Astrocyte (in vitro differentiated cells and primary cell): ENCODE measurements around the gene CFAP70. TPM values are rescaled to one million over a fixed set of nuclear protein-coding genes. Genes with fewer than 3 reads are reported as not detected.

Experiments used
- DNase-seq: peaks from one replicate; pipeline ENCODE4 v3.0.0-alpha.2; 2010; ENCODE audit warnings: low read depth
- FAIRE-seq: peaks from 2 replicates; lab custom pipeline; 2011; peaks lifted over from hg19 to GRCh38; lab: Jason Lieb, UNC
- H2AFZ ChIP-seq: 2 replicates; pipeline ENCODE4 v1.6.0; 2012; ENCODE audit warnings: low read depth, low read length, inconsistent platforms
- H3K27ac ChIP-seq: 2 replicates; pipeline ENCODE4 v1.5.1; 2011; ENCODE audit warnings: low read depth, low read length, inconsistent platforms
- H3K27me3 ChIP-seq: 2 replicates; pipeline ENCODE4 v1.6.0; 2011; ENCODE audit warnings: low read length, inconsistent platforms; ENCODE audit not compliant: insufficient read depth
- H3K36me3 ChIP-seq: 2 replicates; pipeline ENCODE4 v1.5.1; 2011; ENCODE audit warnings: low read length, inconsistent platforms; ENCODE audit not compliant: insufficient read depth
- H3K4me1 ChIP-seq: 2 replicates; pipeline ENCODE4 v1.5.1; 2011; ENCODE audit warnings: low read length, inconsistent platforms; ENCODE audit not compliant: insufficient read depth
- H3K4me2 ChIP-seq: 2 replicates; pipeline ENCODE4 v1.6.0; 2012; ENCODE audit warnings: low read length, inconsistent platforms
- H3K4me3 ChIP-seq: 2 replicates; pipeline ENCODE4 v1.5.1; 2011; ENCODE audit warnings: low read depth, mild to moderate bottlenecking, low read length, inconsistent platforms; ENCODE audit not compliant: insufficient read depth
- H3K79me2 ChIP-seq: 2 replicates; pipeline ENCODE4 v1.6.0; 2012; ENCODE audit warnings: mild to moderate bottlenecking, low read length, inconsistent platforms; ENCODE audit not compliant: insufficient read depth
- H3K9ac ChIP-seq: 2 replicates; pipeline ENCODE4 v1.6.0; 2012; ENCODE audit warnings: mild to moderate bottlenecking, low read length, inconsistent platforms
- H3K9me3 ChIP-seq: 2 replicates; pipeline ENCODE4 v1.5.1; 2012; ENCODE audit warnings: low read depth, mild to moderate bottlenecking, low read length, inconsistent platforms; ENCODE audit not compliant: insufficient read depth
- H4K20me1 ChIP-seq: 2 replicates; pipeline ENCODE4 v1.6.0; 2012; ENCODE audit warnings: low read length, inconsistent platforms; ENCODE audit not compliant: insufficient read depth
- H3K27ac Mint-ChIP-seq: one replicate; pipeline ENCODE4 v1.8.0; 2021; ENCODE audit warnings: mild to moderate bottlenecking, mixed read lengths; ENCODE audit not compliant: unreplicated experiment
- H3K27me3 Mint-ChIP-seq: one replicate; pipeline ENCODE4 v1.8.0; 2021; ENCODE audit warnings: low read depth, mixed read lengths; ENCODE audit not compliant: unreplicated experiment
- H3K36me3 Mint-ChIP-seq: one replicate; pipeline ENCODE4 v1.8.0; 2021; ENCODE audit warnings: low read depth, mixed read lengths; ENCODE audit not compliant: unreplicated experiment
- H3K4me1 Mint-ChIP-seq: one replicate; pipeline ENCODE4 v1.8.0; 2021; ENCODE audit warnings: low read depth, mixed read lengths; ENCODE audit not compliant: unreplicated experiment
- H3K4me3 Mint-ChIP-seq: one replicate; pipeline ENCODE4 v1.8.0; 2021; ENCODE audit warnings: mild to moderate bottlenecking, moderate library complexity, mixed read lengths; ENCODE audit not compliant: unreplicated experiment
- H3K9me3 Mint-ChIP-seq: one replicate; pipeline ENCODE4 v1.8.0; 2021; ENCODE audit warnings: mild to moderate bottlenecking, mixed read lengths; ENCODE audit not compliant: unreplicated experiment
- CTCF ChIP-seq: IDR thresholded peaks from 2 replicates; pipeline ENCODE4 v1.5.1; 2011; ENCODE audit warnings: low read depth, mild to moderate bottlenecking, inconsistent platforms, low read length, moderate library complexity; ENCODE audit not compliant: insufficient read depth
- EZH2 ChIP-seq: IDR thresholded peaks from 2 replicates; pipeline ENCODE4 v1.6.1; 2012; ENCODE audit warnings: mild to moderate bottlenecking, low read length, inconsistent platforms; ENCODE audit not compliant: insufficient read depth
- total RNA-seq: library from RNA; stranded (reverse); gene quantifications from 2 replicates; pipeline ENCODE4 v1.2.1, GENCODE V29; 2021

The CFAP70 gene
- total RNA-seq, 1 donor from 2014 or later = 1.3 TPM

GRCh38 chr10:73405556-73405955 lies 46.9 kb upstream of the CFAP70 start:
- TF ChIP-seq CTCF = no peak
- TF ChIP-seq EZH2 = no peak
- Mint-ChIP-seq H3K4me3 (no peak overlapping the region), H3K9me3 (no peaks in the 10 kb centered on the region), H3K27ac (no peak overlapping the region), H3K36me3 (peaks cover 2% of the 10 kb centered on the region), H3K4me1 (peaks cover 13% of the 10 kb centered on the region), H3K27me3 (no peaks in the 10 kb centered on the region)
- H3K4me1 ChIP-seq = no peaks in the 10 kb centered on the region
- H3K9ac ChIP-seq = no peak overlapping the region
- no peaks in the 10 kb centered on the region for H3K36me3 ChIP-seq
- DNase-seq (no peak), FAIRE-seq (no peak)
- no peak overlapping the region for H3K4me3 ChIP-seq
- H3K27ac ChIP-seq = no peak overlapping the region
- no peak overlapping the region for H2AFZ ChIP-seq
- H4K20me1 ChIP-seq = peaks cover 89% of the 10 kb centered on the region
- no peaks in the 10 kb centered on the region for H3K27me3 ChIP-seq
- H3K4me2 ChIP-seq = no peak overlapping the region
- no peaks in the 10 kb centered on the region for H3K9me3 ChIP-seq
- H3K79me2 ChIP-seq = peaks cover 98% of the 10 kb centered on the region

- TF ChIP-seq EZH2 = no peak
- TF ChIP-seq CTCF = no peak
- no peaks in the 10 kb centered on the region for H3K9me3 Mint-ChIP-seq
- no peak overlapping the region for H3K4me3 Mint-ChIP-seq
- peaks cover 4% of the 10 kb centered on the region for H3K36me3 Mint-ChIP-seq
- H3K9me3 ChIP-seq = no peaks in the 10 kb centered on the region
- H3K79me2 ChIP-seq = peaks cover 98% of the 10 kb centered on the region
- H3K9ac ChIP-seq = no peak overlapping the region
- no peaks in the 10 kb centered on the region for H3K36me3 ChIP-seq
- H3K27ac ChIP-seq = no peak overlapping the region
- no peak overlapping the region for H3K4me2 ChIP-seq
- H2AFZ ChIP-seq = no peak overlapping the region
- H3K27me3 Mint-ChIP-seq = no peaks in the 10 kb centered on the region
- DNase-seq (no peak), FAIRE-seq (no peak)
- no peak overlapping the region for H3K27ac Mint-ChIP-seq
- no peaks in the 10 kb centered on the region for H3K4me1 ChIP-seq
- H3K4me3 ChIP-seq = no peak overlapping the region
- H4K20me1 ChIP-seq = peaks cover 88% of the 10 kb centered on the region
- H3K27me3 ChIP-seq = no peaks in the 10 kb centered on the region
- peaks cover 13% of the 10 kb centered on the region for H3K4me1 Mint-ChIP-seq
Observed at GRCh38 chr10:73404690-73405089, 46.0 kb upstream of the CFAP70 start.

GRCh38 chr10:73401636-73402035 lies 43.0 kb upstream of the CFAP70 start:
- Histone ChIP-seq H3K27me3 (no peaks in the 10 kb centered on the region), H3K36me3 (peaks cover 14% of the 10 kb centered on the region), H3K9ac (no peak overlapping the region), H4K20me1 (peaks cover 72% of the 10 kb centered on the region), H3K4me3 (no peak overlapping the region), H3K4me1 (no peaks in the 10 kb centered on the region), H3K4me2 (no peak overlapping the region), H3K9me3 (no peaks in the 10 kb centered on the region), H3K79me2 (peaks cover 73% of the 10 kb centered on the region), H2AFZ (no peak overlapping the region), H3K27ac (no peak overlapping the region)
- H3K27me3 Mint-ChIP-seq = no peaks in the 10 kb centered on the region
- no peak overlapping the region for H3K27ac Mint-ChIP-seq
- peaks cover 8% of the 10 kb centered on the region for H3K36me3 Mint-ChIP-seq
- TF ChIP-seq EZH2 (no peak), CTCF (no peak)
- H3K4me3 Mint-ChIP-seq = no peak overlapping the region
- FAIRE-seq (no peak), DNase-seq (no peak)
- H3K4me1 Mint-ChIP-seq = no peaks in the 10 kb centered on the region
- H3K9me3 Mint-ChIP-seq = no peaks in the 10 kb centered on the region
